ENCODE results near the gene SMNDC1. TPM values are rescaled to one million over a fixed set of nuclear protein-coding genes. Genes with fewer than 3 reads are reported as not detected.

Gene SMNDC1
- total RNA-seq, 1 experiment from 2014 or later, result 48.2 TPM

- H3K9me3 Mint-ChIP-seq (ENCODE audit: unreplicated experiment), result peaks cover 14% of the 10 kb centered on the region
- no peak overlapping the region for H3K4me3 Mint-ChIP-seq (ENCODE audit: unreplicated experiment)
- DNase-seq (ENCODE audit: unreplicated experiment), result peak; percentile 38
- H3K4me1 Mint-ChIP-seq (ENCODE audit: insufficient read depth, unreplicated experiment), result peaks cover 20% of the 10 kb centered on the region
- no peaks in the 10 kb centered on the region for H3K27me3 Mint-ChIP-seq (ENCODE audit: insufficient read depth, unreplicated experiment)
- no TSS peak for BruUV-seq (replicated peaks)
- POLR2A ChIA-PET, result interaction anchor here (0.6 to 1.5 kb wide), 4 partner anchors 12 to 192 kb away, joined by 3 to 6 read pairs (median 4); no protein-coding TSS in a partner anchor
- H3K27ac Mint-ChIP-seq (ENCODE audit: low read depth, unreplicated experiment), result peak overlapping the region; percentile 9
- intact Hi-C loops (cut with micrococcal nuclease), result no loop called here
- no peak for TF ChIP-seq CTCF (IDR thresholded peaks at IDR 0.05; ENCODE audit: unreplicated experiment)
- H3K36me3 Mint-ChIP-seq (ENCODE audit: insufficient read depth, unreplicated experiment), result no peaks in the 10 kb centered on the region
- CTCF ChIA-PET, result interaction anchor here (0.6 to 1.5 kb wide), 4 partner anchors 16 to 220 kb away, joined by 3 to 6 read pairs (median 3); no protein-coding TSS in a partner anchor
Observed at GRCh38 chr10:110326351-110327032, 21.8 kb upstream of the SMNDC1 start.

- Mint-ChIP-seq H3K27ac (ENCODE audit: low read depth, unreplicated experiment) (no peak overlapping the region), H3K4me1 (ENCODE audit: insufficient read depth, unreplicated experiment) (peaks cover 20% of the 10 kb centered on the region), H3K4me3 (ENCODE audit: unreplicated experiment) (no peak overlapping the region), H3K36me3 (ENCODE audit: insufficient read depth, unreplicated experiment) (no peaks in the 10 kb centered on the region), H3K27me3 (ENCODE audit: insufficient read depth, unreplicated experiment) (no peaks in the 10 kb centered on the region), H3K9me3 (ENCODE audit: unreplicated experiment) (peaks cover under 1% of the 10 kb centered on the region)
- DNase-seq (ENCODE audit: unreplicated experiment), result no peak
- intact Hi-C loops (cut with micrococcal nuclease), result no loop called here
- TF ChIP-seq CTCF (IDR thresholded peaks at IDR 0.05; ENCODE audit: unreplicated experiment), result no peak
- no TSS peak for BruUV-seq (replicated peaks)
- CTCF ChIA-PET, result interaction anchor here (0.6 to 1.4 kb wide), 5 partner anchors 47 to 1983 kb away, joined by 3 to 5 read pairs (median 3); no protein-coding TSS in a partner anchor
- POLR2A ChIA-PET, result interaction anchor here (0.8 kb wide), 1 partner anchor 176 kb away, joined by 3 read pairs; no protein-coding TSS in a partner anchor
Observed at GRCh38 chr10:110324805-110325280, 20.1 kb upstream of the SMNDC1 start.

GRCh38 chr10:110324201-110324804, 19.6 kb upstream of the SMNDC1 start:
- Mint-ChIP-seq H3K4me1 (ENCODE audit: insufficient read depth, unreplicated experiment) (peaks cover 20% of the 10 kb centered on the region), H3K4me3 (ENCODE audit: unreplicated experiment) (no peak overlapping the region), H3K27ac (ENCODE audit: low read depth, unreplicated experiment) (no peak overlapping the region), H3K27me3 (ENCODE audit: insufficient read depth, unreplicated experiment) (no peaks in the 10 kb centered on the region), H3K36me3 (ENCODE audit: insufficient read depth, unreplicated experiment) (no peaks in the 10 kb centered on the region), H3K9me3 (ENCODE audit: unreplicated experiment) (no peaks in the 10 kb centered on the region)
- intact Hi-C loops (cut with micrococcal nuclease), result no loop called here
- CTCF ChIA-PET, result interaction anchor here (1.2 to 1.8 kb wide), 6 partner anchors 9 to 276 kb away, joined by 3 to 7 read pairs (median 4); no protein-coding TSS in a partner anchor
- no TSS peak for BruUV-seq (replicated peaks)
- TF ChIP-seq CTCF (IDR thresholded peaks at IDR 0.05; ENCODE audit: unreplicated experiment), result no peak
- POLR2A ChIA-PET, result interaction anchor here (0.8 to 1.3 kb wide), 3 partner anchors 21 to 225 kb away, joined by 3 read pairs; no protein-coding TSS in a partner anchor
- DNase-seq (ENCODE audit: unreplicated experiment), result no peak

GRCh38 chr10:110323503-110323902, 18.8 kb upstream of the SMNDC1 start:
- no peak overlapping the region for H3K27ac Mint-ChIP-seq (ENCODE audit: low read depth, unreplicated experiment)
- no peak overlapping the region for H3K4me3 Mint-ChIP-seq (ENCODE audit: unreplicated experiment)
- ChIA-PET POLR2A (interaction anchor here (0.5 to 1.8 kb wide), 6 partner anchors 11 to 225 kb away, joined by 3 to 4 read pairs (median 3); no protein-coding TSS in a partner anchor), CTCF (interaction anchor here (0.6 to 1.8 kb wide), 12 partner anchors 9 to 277 kb away, joined by 3 to 8 read pairs (median 4); no protein-coding TSS in a partner anchor)
- no peaks in the 10 kb centered on the region for H3K9me3 Mint-ChIP-seq (ENCODE audit: unreplicated experiment)
- DNase-seq (ENCODE audit: unreplicated experiment), result peak; percentile 49
- no peaks in the 10 kb centered on the region for H3K36me3 Mint-ChIP-seq (ENCODE audit: insufficient read depth, unreplicated experiment)
- intact Hi-C loops (cut with micrococcal nuclease), result no loop called here
- peaks cover 20% of the 10 kb centered on the region for H3K4me1 Mint-ChIP-seq (ENCODE audit: insufficient read depth, unreplicated experiment)
- no peak for TF ChIP-seq CTCF (IDR thresholded peaks at IDR 0.05; ENCODE audit: unreplicated experiment)
- H3K27me3 Mint-ChIP-seq (ENCODE audit: insufficient read depth, unreplicated experiment), result no peaks in the 10 kb centered on the region
- BruUV-seq (replicated peaks), result no TSS peak

Measured in MCF 10A (cell line).